H1 (cell line): ENCODE results near the gene ZYG11B. TPM values are rescaled to one million over a fixed set of nuclear protein-coding genes. Genes with fewer than 3 reads are reported as not detected.

Source experiments
- CTCF ChIA-PET: fragments of 300-600 bp; sonication (Branson Sonifier 250); formaldehyde crosslinking; loops from one replicate; lab custom pipeline; 2021; ENCODE audit not compliant: partially characterized antibody; lab: Charles Lee
- POLR2A ChIA-PET: fragments of 300-600 bp; sonication (Branson Sonifier 250); formaldehyde crosslinking; loops from one replicate; lab custom pipeline; 2021; ENCODE audit warnings: inconsistent platforms; ENCODE audit not compliant: partially characterized antibody; lab: Charles Lee
- DNase-seq, 2 experiments: peaks; one replicate each; pipeline versions ENCODE4 v3.0.0 to v3.0.0-alpha.2; 2010 to 2022; ENCODE audit warnings: low spot score in 2 of 2, low read depth in 1 of 2, mixed read lengths in 1 of 2
- FAIRE-seq: peaks from 2 replicates; lab custom pipeline; 2011; peaks lifted over from hg19 to GRCh38; lab: Jason Lieb, UNC
- H2AFZ ChIP-seq: 2 replicates; pipeline ENCODE4 v1.8.1; 2012; ENCODE audit warnings: low read length, inconsistent platforms
- H2AK5ac ChIP-seq: 2 replicates; pipeline ENCODE4 v1.6.1; 2013; ENCODE audit warnings: low read depth, low read length
- H2BK120ac ChIP-seq: replicated peaks from 2 replicates; pipeline ENCODE3; 2013; ENCODE audit warnings: low read depth, low read length, inconsistent platforms
- H2BK12ac ChIP-seq: 2 replicates; pipeline ENCODE4 v1.6.1; 2013; ENCODE audit warnings: low read depth, low read length
- H2BK15ac ChIP-seq: 2 replicates; pipeline ENCODE4 v1.6.1; 2013; ENCODE audit warnings: low read length
- H2BK20ac ChIP-seq: 2 replicates; pipeline ENCODE4 v1.6.1; 2013; ENCODE audit warnings: low read length
- H2BK5ac ChIP-seq: 2 replicates; pipeline ENCODE4 v1.6.1; 2013; ENCODE audit warnings: low read depth, low read length
- H3K14ac ChIP-seq: 2 replicates; pipeline ENCODE4 v1.6.1; 2013; ENCODE audit warnings: inconsistent platforms; ENCODE audit not compliant: insufficient read length
- H3K18ac ChIP-seq: 2 replicates; pipeline ENCODE4 v1.6.1; 2013; ENCODE audit warnings: low read length; ENCODE audit errors: extremely low read depth
- H3K23ac ChIP-seq: 2 replicates; pipeline ENCODE4 v1.6.1; 2013; ENCODE audit warnings: inconsistent platforms; ENCODE audit not compliant: insufficient read length
- H3K23me2 ChIP-seq: 2 replicates; pipeline ENCODE4 v1.6.1; 2013; ENCODE audit warnings: low read depth, low read length
- H3K27ac ChIP-seq: 2 replicates; pipeline ENCODE4 v1.6.1; 2011; ENCODE audit warnings: low read depth, low read length, inconsistent platforms
- H3K27me3 ChIP-seq, 4 experiments: replicated peaks in 1 of 4; 1 replicate in 1 of 4; 2 replicates in 3 of 4; pipeline versions ENCODE4 v1.6.1 to v1.8.1; 2011 to 2013; ENCODE audit warnings: low read length in 3 of 4, mild to moderate bottlenecking in 3 of 4, inconsistent platforms in 2 of 4, mixed read lengths in 2 of 4, moderate library complexity in 1 of 4; ENCODE audit not compliant: control insufficient read depth in 3 of 4, insufficient read depth in 3 of 4; ENCODE audit errors: extremely low read depth in 1 of 4
- H3K36me3 ChIP-seq, 4 experiments: 2 replicates each; pipeline versions ENCODE4 v1.6.1 to v1.8.1; 2011 to 2013; ENCODE audit warnings: mild to moderate bottlenecking in 4 of 4, low read length in 3 of 4, moderate library complexity in 2 of 4, control low read depth in 1 of 4, inconsistent platforms in 1 of 4; ENCODE audit not compliant: insufficient read depth in 4 of 4, control insufficient read depth in 2 of 4
- H3K4ac ChIP-seq: replicated peaks from 2 replicates; pipeline ENCODE3; 2013; ENCODE audit warnings: low read length, low read depth, mixed read lengths, inconsistent platforms; ENCODE audit not compliant: insufficient read length
- H3K4me1 ChIP-seq, 4 experiments: replicated peaks in 1 of 4; 1 replicate in 1 of 4; 2 replicates in 3 of 4; pipeline versions ENCODE4 v1.6.1 to v1.8.1; 2011 to 2013; ENCODE audit warnings: low read length in 3 of 4, inconsistent platforms in 2 of 4, mixed read lengths in 1 of 4; ENCODE audit not compliant: insufficient read depth in 4 of 4, control insufficient read depth in 3 of 4
- H3K4me2 ChIP-seq, 2 experiments: 2 replicates each; pipeline versions ENCODE4 v1.6.1 to v1.8.1; 2011 to 2013; ENCODE audit warnings: low read depth in 2 of 2, low read length in 2 of 2, control low read depth in 1 of 2, inconsistent platforms in 1 of 2, mild to moderate bottlenecking in 1 of 2; ENCODE audit not compliant: insufficient read depth in 1 of 2
- H3K4me3 ChIP-seq, 4 experiments: fragments of 200-600, 300-600 bp in 1 of 4; sonication (generic), shearing (Covaris generic), sonication (Bioruptor Twin) in 1 of 4; 2 replicates each; pipeline versions ENCODE4 v1.5.1 to v1.8.1; 2011 to 2016; ENCODE audit warnings: low read length in 4 of 4, low read depth in 3 of 4, control low read depth in 2 of 4, inconsistent platforms in 2 of 4, mild to moderate bottlenecking in 2 of 4, mixed read lengths in 1 of 4, moderate library complexity in 1 of 4; ENCODE audit not compliant: insufficient read depth in 2 of 4; ENCODE audit errors: extremely low read depth in 1 of 4
- H3K56ac ChIP-seq: replicated peaks from 2 replicates; pipeline ENCODE3; 2013; ENCODE audit warnings: low read depth, mild to moderate bottlenecking, mixed read lengths, low read length, inconsistent platforms; ENCODE audit not compliant: insufficient read length
- H3K79me1 ChIP-seq: 2 replicates; pipeline ENCODE4 v1.6.1; 2013; ENCODE audit warnings: low read depth, low read length, control low read depth
- H3K79me2 ChIP-seq, 2 experiments: 2 replicates each; pipeline versions ENCODE4 v1.6.1 to v1.8.1; 2012 to 2013; ENCODE audit warnings: low read length in 2 of 2, mild to moderate bottlenecking in 2 of 2, inconsistent platforms in 1 of 2; ENCODE audit not compliant: insufficient read depth in 2 of 2, control insufficient read depth in 1 of 2
- H3K9ac ChIP-seq, 4 experiments: replicated peaks in 1 of 4; 1 replicate in 1 of 4; 2 replicates in 3 of 4; pipeline versions ENCODE4 v1.6.1 to v1.8.1; 2011 to 2013; ENCODE audit warnings: low read depth in 3 of 4, low read length in 3 of 4, control low read depth in 2 of 4, mild to moderate bottlenecking in 2 of 4, moderate library complexity in 2 of 4, inconsistent platforms in 1 of 4; ENCODE audit errors: extremely low read depth in 1 of 4
- H3K9me3 ChIP-seq, 2 experiments: 2 replicates each; pipeline versions ENCODE4 v1.6.1 to v1.8.1; 2012 to 2013; ENCODE audit warnings: mild to moderate bottlenecking in 2 of 2, moderate library complexity in 2 of 2, control low read depth in 1 of 2, inconsistent platforms in 1 of 2, low read depth in 1 of 2, low read length in 1 of 2, mixed read lengths in 1 of 2; ENCODE audit not compliant: insufficient read depth in 2 of 2
- H4K20me1 ChIP-seq, 2 experiments: replicated peaks in 1 of 2; 2 replicates each; pipeline versions ENCODE3 to v1.8.1; 2011 to 2013; ENCODE audit warnings: inconsistent platforms in 2 of 2, low read length in 2 of 2, mild to moderate bottlenecking in 1 of 2; ENCODE audit not compliant: insufficient read depth in 2 of 2, control insufficient read depth in 1 of 2
- H4K5ac ChIP-seq: 2 replicates; pipeline ENCODE4 v1.6.1; 2013; ENCODE audit warnings: low read length, low read depth, mixed read lengths, inconsistent platforms; ENCODE audit not compliant: insufficient read length
- H4K8ac ChIP-seq: 2 replicates; pipeline ENCODE4 v1.8.0; 2013; ENCODE audit warnings: mild to moderate bottlenecking, moderate library complexity, low read length, inconsistent platforms; ENCODE audit not compliant: insufficient read depth; ENCODE audit errors: extremely low read depth
- H4K91ac ChIP-seq: replicated peaks from 2 replicates; pipeline ENCODE3; 2013; ENCODE audit warnings: low read length, mixed read lengths, inconsistent platforms; ENCODE audit not compliant: insufficient read length
- CTCF ChIP-seq, 3 experiments: IDR thresholded peaks; 1 replicate in 2 of 3; 2 replicates in 1 of 3; pipeline versions ENCODE4 v1.5.1 to v1.6.1; 2011; ENCODE audit warnings: low read length in 3 of 3, mild to moderate bottlenecking in 3 of 3, inconsistent platforms in 2 of 3, low read depth in 1 of 3, moderate library complexity in 1 of 3; ENCODE audit not compliant: insufficient read depth in 1 of 3; ENCODE audit errors: control extremely low read depth in 1 of 3
- GTF2F1 ChIP-seq: IDR thresholded peaks from 2 replicates; pipeline ENCODE4 v1.6.1; 2012; ENCODE audit warnings: low read depth, low read length, improper control_type of control experiment, borderline replicate concordance
- JUND ChIP-seq: IDR thresholded peaks from 2 replicates; pipeline ENCODE4 v1.6.1; 2011; ENCODE audit warnings: mild to moderate bottlenecking, improper control_type of control experiment, low read length
- RAD21 ChIP-seq, 2 experiments: IDR thresholded peaks in 1 of 2; conservative IDR thresholded peaks in 1 of 2; 2 replicates each; pipeline ENCODE4 v1.6.1; 2011; ENCODE audit warnings: low read depth in 2 of 2, low read length in 2 of 2, improper control_type of control experiment in 1 of 2, inconsistent platforms in 1 of 2, mild to moderate bottlenecking in 1 of 2, moderate library complexity in 1 of 2
- WGBS, 2 experiments: shearing (Covaris generic) in 1 of 2; methylation state at CpG; one replicate each; pipeline versions ENCODE4 v1.1.6 to v1.1.7; 2013 to 2015; ENCODE audit warnings: low lambda C conversion rate in 2 of 2, mixed read lengths in 2 of 2, inconsistent platforms in 1 of 2, low coverage in 1 of 2, missing lambda C conversion rate in 1 of 2; ENCODE audit not compliant: insufficient replicate concordance in 2 of 2, insufficient coverage in 1 of 2, insufficient read length in 1 of 2; ENCODE audit errors: extremely low coverage in 1 of 2, missing lambda C conversion rate in 1 of 2; 5-methylcytosine and 5-hydroxymethylcytosine counted together
- polyA plus RNA-seq, 7 experiments: library from polyadenylated mRNA; depleted of rRNA in 3 of 7; stranded (reverse) in 5 of 7; unstranded in 2 of 7; fragments of >200 nt in 5 of 7; fragments of 200-250 nt in 2 of 7; gene quantifications; 1 replicate in 5 of 7; 2 replicates in 1 of 7; 4 replicates in 1 of 7; pipeline versions ENCODE4 v1.2.1 to v1.2.3, GENCODE V29; 2011 to 2013; ENCODE audit warnings: missing spikeins in 2 of 7, mixed read lengths in 2 of 7
- total RNA-seq: library from RNA; stranded (reverse); fragmentation: NEBNext Ultra II Directional; extraction: Animal tissue kit (Norgen Biotek cat#: 25700); gene quantifications from 2 replicates; pipeline ENCODE4 v1.2.1, GENCODE V29; 2021

Gene ZYG11B
- total and polyA plus RNA-seq, 2 of the 8 experiments (the other 6 are each of a cell fraction or from before 2014, with no cell fraction given), result 4.4 to 20.9 TPM

GRCh38 chr1:52825868-52826267, 99.6 kb downstream of the ZYG11B start:
- Histone ChIP-seq H3K56ac (no peak overlapping the region), H3K18ac (no peak overlapping the region), H3K79me1 (no peaks in the 10 kb centered on the region), H2AK5ac (no peak overlapping the region), H2BK5ac (no peak overlapping the region), H3K4ac (no peak overlapping the region), H3K79me2 (no peaks in the 10 kb centered on the region), H4K20me1 (no peaks in the 10 kb centered on the region), H3K9ac (no peak overlapping the region), H3K27ac (no peak overlapping the region), H2BK15ac (no peak overlapping the region), H3K23ac (no peak overlapping the region), H4K91ac (no peak overlapping the region), H3K9me3 (no peaks in the 10 kb centered on the region), H4K8ac (no peak overlapping the region), H4K5ac (no peak overlapping the region), H3K36me3 (peaks cover 0 to 7% (median 0%) of the 10 kb centered on the region in 4 experiments; a peak in 1 of 8 replicates), H3K23me2 (no peaks in the 10 kb centered on the region), H3K27me3 (no peaks in the 10 kb centered on the region), H2BK20ac (no peak overlapping the region), H3K4me2 (no peak overlapping the region), H2AFZ (no peak overlapping the region), H3K4me1 (no peaks in the 10 kb centered on the region), H3K14ac (no peak overlapping the region), H2BK120ac (no peak overlapping the region), H3K4me3 (no peak overlapping the region), H2BK12ac (no peak overlapping the region)
- DNase-seq (no peak), FAIRE-seq (no peak)
- CTCF ChIA-PET, result interaction anchor here (0.7 to 1.8 kb wide), 12 partner anchors 9 to 233 kb away, joined by 3 to 7 read pairs (median 4); no protein-coding TSS in a partner anchor
- TF ChIP-seq GTF2F1 (no peak), CTCF (IDR thresholded peaks at IDR 0.05; ENCODE audit: control extremely low read depth in 1 of 3, insufficient read depth in 1 of 3, low read depth in 1 of 3, low read length in 3 of 3) (peak in 1 of 3 experiments; percentile 37; a peak in 2 of 4 replicates), RAD21 (IDR thresholded peaks at IDR 0.05 in 1 of 2, conservative IDR thresholded peaks at IDR 0.05 in 1 of 2; ENCODE audit: low read depth in 2 of 2, low read length in 2 of 2) (peak in 1 of 2 experiments; percentile 36), JUND (no peak)
- POLR2A ChIA-PET, result interaction anchor here (1.2 kb wide), 1 partner anchor 24 kb away, joined by 4 read pairs; no protein-coding TSS in a partner anchor
- WGBS, 2 experiments, result 57% methylated on average over 1 of the region's 1 CpG; no CpG with 5 or more reads in 1 of the 2 experiments
